Activated naive CD8-positive, alpha-beta T cell treated with anti-CD3 and anti-CD28 coated beads, Interleukin-2, amount 10 ng/mL, durations not matched to agents 7 days and 5 days (primary cell): ENCODE results near the gene CLEC18A. TPM values are rescaled to one million over a fixed set of nuclear protein-coding genes. Genes with fewer than 3 reads are reported as not detected.
A peak's percentile ranks its signal among the peaks of the same experiment; 100 is the strongest.
"Not testable (repeated sequence)": the region's sequence is repeated elsewhere in the genome, so short reads cannot be mapped to it uniquely, and the experiment has no call there.

Source experiments
- ATAC-seq: fragments of 150-1000 bp; cut with Tn5 transposase; one replicate; pipeline ENCODE4 v1.10.0; 2021; ENCODE audit warnings: low read depth, moderate library complexity
- POLR2A ChIA-PET: fragments of 350-600 bp; sonication (Branson Sonifier 250); formaldehyde crosslinking; loops from one replicate; lab custom pipeline; 2021; ENCODE audit warnings: antibody characterized with exemption; lab: Charles Lee
- DNase-seq: peaks from one replicate; pipeline ENCODE4 v3.0.0; 2021
- H3K27ac Mint-ChIP-seq: one replicate; pipeline ENCODE4 v1.8.0; 2022; ENCODE audit warnings: mild to moderate bottlenecking, mixed read lengths
- H3K27me3 Mint-ChIP-seq: one replicate; pipeline ENCODE4 v1.8.0; 2022; ENCODE audit warnings: mild to moderate bottlenecking, moderate library complexity, mixed read lengths
- H3K36me3 Mint-ChIP-seq: one replicate; pipeline ENCODE4 v1.8.0; 2021; ENCODE audit warnings: mild to moderate bottlenecking, mixed read lengths
- H3K4me1 Mint-ChIP-seq: one replicate; pipeline ENCODE4 v1.8.0; 2021; ENCODE audit warnings: mixed read lengths
- H3K4me3 Mint-ChIP-seq: one replicate; pipeline ENCODE4 v1.8.0; 2022; ENCODE audit warnings: mild to moderate bottlenecking, moderate library complexity, mixed read lengths
- H3K9me3 Mint-ChIP-seq: one replicate; pipeline ENCODE4 v1.8.0; 2021; ENCODE audit warnings: mixed read lengths
- total RNA-seq, 2 experiments: library from RNA; stranded (reverse); gene quantifications; one replicate each; pipeline ENCODE4 v1.2.3, GENCODE V29; 2021

CLEC18A gene
- total RNA-seq = under 1 TPM; 0.68 to 0.91 TPM

GRCh38 chr16:69951017-69951671 is at the start of gene CLEC18A:
CLEC18A (plus strand) TSS chr16:69951334; CDS start chr16:69951367, 33 bp downstream.
- peak; percentile 18 for ATAC-seq
- POLR2A ChIA-PET, H3K9me3 Mint-ChIP-seq, H3K4me1 Mint-ChIP-seq, H3K27me3 Mint-ChIP-seq, H3K36me3 Mint-ChIP-seq, H3K27ac Mint-ChIP-seq, H3K4me3 Mint-ChIP-seq, DNase-seq: not testable (repeated sequence)

- H3K36me3 Mint-ChIP-seq = peaks cover 2% of the 10 kb centered on the region
- POLR2A ChIA-PET = no interaction called here
These were observed 47.2 kb upstream of the CLEC18A start for GRCh38 chr16:69903865-69904415.

GRCh38 chr16:69904495-69905170 is 46.5 kb upstream of the CLEC18A start:
- ATAC-seq (no peak), DNase-seq (no peak)
- peaks cover 2% of the 10 kb centered on the region for H3K36me3 Mint-ChIP-seq
- H3K4me3 Mint-ChIP-seq = no peak overlapping the region
- POLR2A ChIA-PET = no interaction called here
- no peak overlapping the region for H3K27ac Mint-ChIP-seq
- no peaks in the 10 kb centered on the region for H3K27me3 Mint-ChIP-seq
- H3K9me3 Mint-ChIP-seq = no peaks in the 10 kb centered on the region
- peaks cover 5% of the 10 kb centered on the region for H3K4me1 Mint-ChIP-seq

More at GRCh38 chr16:69903865-69904415, 47.2 kb upstream of the CLEC18A start:
- Mint-ChIP-seq H3K4me3 (no peak overlapping the region), H3K9me3 (no peaks in the 10 kb centered on the region), H3K27ac (no peak overlapping the region), H3K27me3 (no peaks in the 10 kb centered on the region), H3K4me1 (peaks cover 5% of the 10 kb centered on the region)
- ATAC-seq (no peak), DNase-seq (no peak)

GRCh38 chr16:69905171-69905555 is 46.0 kb upstream of the CLEC18A start:
- ATAC-seq (no peak), DNase-seq (no peak)
- H3K4me3 Mint-ChIP-seq = no peak overlapping the region
- H3K4me1 Mint-ChIP-seq = peaks cover 5% of the 10 kb centered on the region
- H3K9me3 Mint-ChIP-seq = no peaks in the 10 kb centered on the region
- H3K27ac Mint-ChIP-seq = no peak overlapping the region
- H3K36me3 Mint-ChIP-seq = peaks cover 2% of the 10 kb centered on the region
- no peaks in the 10 kb centered on the region for H3K27me3 Mint-ChIP-seq
- POLR2A ChIA-PET = no interaction called here

GRCh38 chr16:69906838-69907401 is 44.2 kb upstream of the CLEC18A start:
- no peak overlapping the region for H3K27ac Mint-ChIP-seq
- no peaks in the 10 kb centered on the region for H3K27me3 Mint-ChIP-seq
- no peak for DNase-seq
- peaks cover 5% of the 10 kb centered on the region for H3K4me1 Mint-ChIP-seq
- no peaks in the 10 kb centered on the region for H3K9me3 Mint-ChIP-seq
- ATAC-seq = no peak
- H3K36me3 Mint-ChIP-seq = peaks cover 2% of the 10 kb centered on the region
- H3K4me3 Mint-ChIP-seq = no peak overlapping the region
- POLR2A ChIA-PET = interaction anchor here (1.3 kb wide), 1 partner anchor 10 kb away, joined by 3 read pairs; no protein-coding TSS in a partner anchor

- DNase-seq (no peak), ATAC-seq (no peak)
- Mint-ChIP-seq H3K4me3 (no peak overlapping the region), H3K27me3 (no peaks in the 10 kb centered on the region), H3K9me3 (no peaks in the 10 kb centered on the region), H3K36me3 (peaks cover 3% of the 10 kb centered on the region), H3K27ac (no peak overlapping the region), H3K4me1 (peaks cover 5% of the 10 kb centered on the region)
- POLR2A ChIA-PET = no interaction called here
These were observed 42.1 kb upstream of the CLEC18A start for GRCh38 chr16:69909043-69909442.

- H3K9me3 Mint-ChIP-seq = no peaks in the 10 kb centered on the region
- no peak for ATAC-seq
- peaks cover 5% of the 10 kb centered on the region for H3K36me3 Mint-ChIP-seq
- DNase-seq = no peak
- no peaks in the 10 kb centered on the region for H3K27me3 Mint-ChIP-seq
- H3K4me3 Mint-ChIP-seq = no peak overlapping the region
- peaks cover 5% of the 10 kb centered on the region for H3K4me1 Mint-ChIP-seq
- POLR2A ChIA-PET = no interaction called here
- no peak overlapping the region for H3K27ac Mint-ChIP-seq
These were observed 41.4 kb upstream of the CLEC18A start for GRCh38 chr16:69909760-69910159.

- Mint-ChIP-seq H3K4me3 (no peak overlapping the region), H3K36me3 (peaks cover 5% of the 10 kb centered on the region), H3K4me1 (peaks cover 5% of the 10 kb centered on the region), H3K27ac (no peak overlapping the region), H3K9me3 (no peaks in the 10 kb centered on the region), H3K27me3 (no peaks in the 10 kb centered on the region)
- POLR2A ChIA-PET = no interaction called here
- ATAC-seq = no peak
- DNase-seq = no peak
These were observed 40.2 kb upstream of the CLEC18A start for GRCh38 chr16:69910964-69911363.

GRCh38 chr16:69916462-69916861 is 34.7 kb upstream of the CLEC18A start:
- H3K36me3 Mint-ChIP-seq = peaks cover 11% of the 10 kb centered on the region

GRCh38 chr16:69917311-69917710 is 33.8 kb upstream of the CLEC18A start:
- Mint-ChIP-seq H3K27me3 (no peaks in the 10 kb centered on the region), H3K4me1 (no peaks in the 10 kb centered on the region), H3K27ac (no peak overlapping the region), H3K9me3 (no peaks in the 10 kb centered on the region), H3K36me3 (peaks cover 11% of the 10 kb centered on the region), H3K4me3 (no peak overlapping the region)
- ATAC-seq (no peak), DNase-seq (no peak)
- POLR2A ChIA-PET = no interaction called here

More at GRCh38 chr16:69916462-69916861, 34.7 kb upstream of the CLEC18A start:
- H3K4me3 Mint-ChIP-seq = no peak overlapping the region
- ATAC-seq (no peak), DNase-seq (no peak)
- POLR2A ChIA-PET = no interaction called here
- no peaks in the 10 kb centered on the region for H3K27me3 Mint-ChIP-seq
- H3K9me3 Mint-ChIP-seq = no peaks in the 10 kb centered on the region
- no peaks in the 10 kb centered on the region for H3K4me1 Mint-ChIP-seq
- no peak overlapping the region for H3K27ac Mint-ChIP-seq

GRCh38 chr16:69917739-69918138 is 33.4 kb upstream of the CLEC18A start:
- no peak for DNase-seq
- POLR2A ChIA-PET = no interaction called here
- Mint-ChIP-seq H3K4me1 (no peaks in the 10 kb centered on the region), H3K4me3 (no peak overlapping the region), H3K9me3 (no peaks in the 10 kb centered on the region), H3K27me3 (no peaks in the 10 kb centered on the region), H3K36me3 (peaks cover 9% of the 10 kb centered on the region), H3K27ac (no peak overlapping the region)
- no peak for ATAC-seq

- H3K36me3 Mint-ChIP-seq = peaks cover 9% of the 10 kb centered on the region
- no peak for DNase-seq
- no peaks in the 10 kb centered on the region for H3K4me1 Mint-ChIP-seq
- no peak overlapping the region for H3K27ac Mint-ChIP-seq
- H3K27me3 Mint-ChIP-seq = no peaks in the 10 kb centered on the region
- POLR2A ChIA-PET = no interaction called here
- ATAC-seq = no peak
- no peak overlapping the region for H3K4me3 Mint-ChIP-seq
- no peaks in the 10 kb centered on the region for H3K9me3 Mint-ChIP-seq
These were observed 32.9 kb upstream of the CLEC18A start for GRCh38 chr16:69918241-69918640.

- Mint-ChIP-seq H3K36me3 (peaks cover 7% of the 10 kb centered on the region), H3K9me3 (no peaks in the 10 kb centered on the region), H3K4me3 (no peak overlapping the region), H3K27ac (no peak overlapping the region), H3K27me3 (no peaks in the 10 kb centered on the region), H3K4me1 (peaks cover 1% of the 10 kb centered on the region)
- DNase-seq (no peak), ATAC-seq (no peak)
- POLR2A ChIA-PET = no interaction called here
These were observed 30.0 kb upstream of the CLEC18A start for GRCh38 chr16:69921127-69921526.
